VCaP (cell line): ENCODE measurements around the gene AUTS2.

Experiments used
- H3K27ac ChIP-seq: fragments of 450-650 bp; 2 replicates; pipeline ENCODE4 v1.5.1; 2017
- TF ChIP-seq, protein P1 (sequence below): fragments of 450-650 bp; conservative IDR thresholded peaks from 2 replicates; pipeline ENCODE4 v1.5.1; 2017; ENCODE audit warnings: mild to moderate bottlenecking, moderate library complexity

AUTS2 gene

DNA sequence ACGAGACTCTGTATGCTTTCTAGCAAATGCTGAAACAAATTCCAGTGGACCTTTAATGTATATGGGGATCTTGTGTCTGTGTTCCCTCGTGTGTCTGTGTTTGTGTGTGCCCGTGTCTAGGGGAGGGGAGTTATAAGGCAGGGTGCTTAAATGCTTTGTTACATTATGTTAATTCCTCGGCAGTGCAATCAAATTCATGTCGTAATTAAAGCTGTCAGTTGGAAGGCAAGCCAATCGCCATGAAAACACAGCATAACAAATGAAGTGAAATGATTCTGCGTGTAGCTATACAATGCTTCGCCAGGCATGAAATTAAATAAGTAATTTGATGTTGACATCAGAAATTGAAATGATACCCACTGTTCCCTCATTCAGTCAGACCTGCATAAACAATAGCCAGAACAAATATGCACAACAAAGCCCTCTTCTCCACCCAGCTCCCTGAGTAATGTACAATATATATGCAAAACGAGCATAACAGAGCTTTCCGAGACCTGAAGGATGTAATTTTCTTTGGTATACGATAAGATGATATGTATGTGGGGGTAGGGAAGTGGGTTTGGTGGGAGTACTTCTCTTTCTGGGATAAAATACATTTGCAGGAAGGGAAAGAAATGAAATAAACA is 534.1 kb downstream of the AUTS2 start:
- no peak overlapping the region for H3K27ac ChIP-seq
- TF ChIP-seq, protein P1, sequence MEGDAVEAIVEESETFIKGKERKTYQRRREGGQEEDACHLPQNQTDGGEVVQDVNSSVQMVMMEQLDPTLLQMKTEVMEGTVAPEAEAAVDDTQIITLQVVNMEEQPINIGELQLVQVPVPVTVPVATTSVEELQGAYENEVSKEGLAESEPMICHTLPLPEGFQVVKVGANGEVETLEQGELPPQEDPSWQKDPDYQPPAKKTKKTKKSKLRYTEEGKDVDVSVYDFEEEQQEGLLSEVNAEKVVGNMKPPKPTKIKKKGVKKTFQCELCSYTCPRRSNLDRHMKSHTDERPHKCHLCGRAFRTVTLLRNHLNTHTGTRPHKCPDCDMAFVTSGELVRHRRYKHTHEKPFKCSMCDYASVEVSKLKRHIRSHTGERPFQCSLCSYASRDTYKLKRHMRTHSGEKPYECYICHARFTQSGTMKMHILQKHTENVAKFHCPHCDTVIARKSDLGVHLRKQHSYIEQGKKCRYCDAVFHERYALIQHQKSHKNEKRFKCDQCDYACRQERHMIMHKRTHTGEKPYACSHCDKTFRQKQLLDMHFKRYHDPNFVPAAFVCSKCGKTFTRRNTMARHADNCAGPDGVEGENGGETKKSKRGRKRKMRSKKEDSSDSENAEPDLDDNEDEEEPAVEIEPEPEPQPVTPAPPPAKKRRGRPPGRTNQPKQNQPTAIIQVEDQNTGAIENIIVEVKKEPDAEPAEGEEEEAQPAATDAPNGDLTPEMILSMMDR, result no peak

DNA sequence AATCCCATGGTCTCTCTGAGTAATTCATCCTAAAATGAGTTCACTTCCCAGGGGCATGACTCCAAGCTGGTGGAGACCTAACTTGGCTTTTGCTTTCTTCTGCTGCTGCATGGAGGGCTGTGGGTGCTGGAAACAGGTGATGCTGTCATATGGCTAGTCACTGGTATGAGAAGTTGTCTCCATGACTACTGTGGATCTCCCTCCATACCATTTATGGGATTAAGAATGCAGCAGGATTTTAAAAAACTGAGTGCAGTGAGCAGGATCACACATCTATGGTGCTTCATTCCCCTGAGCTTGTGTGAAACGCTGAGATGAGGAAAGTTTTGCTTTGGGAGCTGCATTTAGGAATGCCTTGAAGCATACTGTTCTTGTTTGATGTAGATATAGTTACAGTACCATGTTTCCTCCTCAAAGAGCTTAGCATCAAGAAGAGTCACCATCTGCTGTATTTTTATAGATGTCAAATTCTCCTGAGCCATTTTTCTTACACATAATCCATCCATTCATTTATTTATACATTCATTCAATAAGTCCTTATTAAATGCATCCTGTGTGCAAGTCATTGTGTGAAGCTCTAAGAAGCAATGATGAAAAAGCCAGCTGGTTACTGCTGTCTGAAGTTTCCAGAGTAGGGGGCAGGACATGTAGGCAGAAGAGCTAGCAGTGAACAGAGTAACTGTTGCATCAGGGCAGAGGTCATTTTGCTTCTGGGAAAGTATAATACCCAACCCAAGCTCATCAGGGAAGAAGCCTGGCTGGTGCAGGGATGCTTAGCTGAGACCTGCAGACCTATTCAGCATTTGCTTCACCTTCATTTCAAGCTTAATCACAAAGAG is 534.8 kb downstream of the AUTS2 start:
- H3K27ac ChIP-seq, result no peak overlapping the region
- TF ChIP-seq, protein P1, result no peak

DNA sequence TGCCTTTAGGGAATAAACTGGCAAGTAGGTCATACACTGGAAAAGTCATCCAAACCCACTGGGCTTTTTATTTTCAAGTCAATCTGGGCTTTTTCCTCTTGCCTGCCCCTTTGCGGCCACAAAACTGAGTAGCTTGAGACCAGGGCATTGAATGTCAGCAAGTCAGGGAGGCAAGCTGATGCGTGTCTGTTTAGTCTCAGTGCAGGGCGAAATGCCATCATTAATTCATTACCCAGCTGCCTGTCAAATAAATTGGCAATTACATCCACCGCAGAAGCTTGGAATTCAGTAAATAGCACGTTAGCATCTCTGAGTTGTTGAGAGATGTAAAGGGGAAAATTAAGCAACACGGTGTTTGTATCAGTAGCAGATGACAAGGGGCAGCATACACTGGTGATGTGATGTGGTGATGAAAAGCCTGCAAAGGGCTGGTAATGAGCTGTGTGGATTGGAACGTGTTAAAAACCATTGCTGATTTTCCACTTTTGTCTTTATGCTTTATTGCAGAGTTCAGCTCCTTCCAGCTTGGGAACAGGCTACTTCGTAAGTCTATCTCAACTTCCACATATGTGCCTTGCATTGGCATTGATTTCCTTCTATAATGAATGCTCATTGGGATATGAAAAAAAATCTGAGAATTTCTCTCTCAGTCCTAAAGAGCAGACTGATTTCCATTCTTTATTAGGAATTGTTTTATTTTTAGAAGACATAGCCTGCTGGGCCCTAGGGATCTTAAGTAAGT is 535.9 kb downstream of the AUTS2 start:
- TF ChIP-seq, protein P1, result no peak
- no peak overlapping the region for H3K27ac ChIP-seq

DNA sequence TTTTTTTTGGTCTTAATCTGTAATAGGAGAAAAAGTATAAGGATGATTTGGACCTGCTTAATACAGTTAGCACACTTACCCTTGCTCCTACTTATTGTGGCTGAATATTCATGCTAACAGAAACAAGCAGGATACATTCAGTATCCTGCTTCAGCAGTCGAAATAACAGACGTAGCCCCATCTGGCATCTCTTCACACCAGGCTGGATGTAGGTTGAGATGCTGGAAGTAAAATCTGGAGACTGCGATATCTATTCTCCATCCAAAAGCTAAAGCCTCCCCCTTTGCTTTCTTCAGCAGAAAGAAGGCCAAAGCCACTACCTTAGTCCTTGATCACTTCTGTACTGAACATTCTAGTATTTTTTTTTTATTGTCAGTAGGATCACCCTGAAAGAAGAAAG is 537.4 kb downstream of the AUTS2 start:
- H3K27ac ChIP-seq, result no peak overlapping the region
- TF ChIP-seq, protein P1, result no peak

DNA sequence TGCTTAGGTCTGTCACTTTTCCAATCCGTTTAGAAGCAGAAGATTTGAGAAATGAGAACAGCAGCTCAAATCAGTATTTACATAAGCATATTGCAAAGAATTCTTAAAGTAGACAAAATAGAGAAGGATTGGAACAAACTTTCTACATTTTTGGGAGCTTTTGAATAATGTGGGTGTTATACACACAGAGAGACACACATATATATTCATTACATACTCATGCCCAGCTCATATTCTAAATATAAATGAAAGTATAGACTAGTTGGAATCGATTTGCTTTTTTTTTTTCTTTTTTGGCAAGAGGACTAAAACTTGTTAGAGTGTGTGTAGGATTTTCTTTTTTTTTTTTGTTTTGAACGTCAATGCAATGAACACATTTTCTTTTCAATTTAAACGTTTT is 538.9 kb downstream of the AUTS2 start:
- TF ChIP-seq, protein P1, result no peak

DNA sequence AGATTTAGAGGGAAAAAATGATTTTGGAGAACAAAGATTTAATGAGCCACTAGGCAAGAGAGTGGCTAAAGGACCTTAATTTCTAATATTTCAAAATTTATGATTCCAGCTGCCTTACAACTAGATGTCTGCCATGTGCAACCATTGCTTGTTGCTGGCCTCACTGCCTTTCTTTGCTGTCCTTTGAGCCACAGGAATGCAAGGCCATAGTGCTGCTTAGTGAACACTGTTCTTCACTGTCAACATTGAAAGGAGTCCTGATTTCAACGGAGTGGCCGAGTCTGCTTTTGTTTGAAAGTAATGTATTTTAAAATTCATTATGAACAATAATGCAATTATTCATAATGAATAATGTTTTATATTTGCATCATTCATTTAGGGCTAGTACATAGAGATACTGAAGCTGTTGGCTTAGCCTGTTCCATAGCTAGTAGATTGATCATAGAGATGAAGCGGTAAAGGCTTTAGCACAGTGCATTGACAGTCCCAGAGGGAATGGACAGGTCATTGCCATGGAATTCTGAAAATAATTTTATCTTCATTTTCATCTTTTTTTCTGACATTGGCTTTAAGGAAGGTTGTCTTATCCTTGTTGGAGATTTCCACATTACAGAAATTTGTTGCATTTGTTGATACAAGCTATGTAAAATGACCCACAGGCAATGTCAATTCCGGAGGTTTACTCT is 544.1 kb downstream of the AUTS2 start:
- H3K27ac ChIP-seq, result no peak overlapping the region
- TF ChIP-seq, protein P1, result no peak

More for the DNA sequence above, 538.9 kb downstream of the AUTS2 start:
- no peak overlapping the region for H3K27ac ChIP-seq
